ENCODE results near the gene ZC3HAV1. TPM values are rescaled to one million over a fixed set of nuclear protein-coding genes. Genes with fewer than 3 reads are reported as not detected.

ZC3HAV1 gene
- total RNA-seq, result 21.0 and 22.9 TPM in 2 replicates

GRCh38 chr7:139109188-139109982, at the start of gene ZC3HAV1:
TSS of gene ZC3HAV1 (minus strand) at chr7:139109720. CDS start at chr7:139109331, 389 bp downstream.
- TF ChIP-seq CTCF (conservative IDR thresholded peaks at IDR 0.05; ENCODE audit: low read depth, low read length), result peak; percentile 6
- DNase-seq (ENCODE audit: low read depth), result peak; percentile 46
- peak within 1 kb of the TSS; percentile 96 for H3K4me3 ChIP-seq (ENCODE audit: low read depth, low read length)

GRCh38 chr7:139153832-139154231, 44.3 kb upstream of the ZC3HAV1 start:
- H3K4me3 ChIP-seq (ENCODE audit: low read depth, low read length), result no peak overlapping the region
- no peak for TF ChIP-seq CTCF (conservative IDR thresholded peaks at IDR 0.05; ENCODE audit: low read depth, low read length)
- DNase-seq (ENCODE audit: low read depth), result peak; percentile 42

GRCh38 chr7:139152149-139152548, 42.6 kb upstream of the ZC3HAV1 start:
- TF ChIP-seq CTCF (conservative IDR thresholded peaks at IDR 0.05; ENCODE audit: low read depth, low read length), result no peak
- no peak overlapping the region for H3K4me3 ChIP-seq (ENCODE audit: low read depth, low read length)
- DNase-seq (ENCODE audit: low read depth), result no peak

GRCh38 chr7:139139150-139139549, 29.6 kb upstream of the ZC3HAV1 start:
- no peak for TF ChIP-seq CTCF (conservative IDR thresholded peaks at IDR 0.05; ENCODE audit: low read depth, low read length)
- no peak overlapping the region for H3K4me3 ChIP-seq (ENCODE audit: low read depth, low read length)
- DNase-seq (ENCODE audit: low read depth), result no peak

- no peak for TF ChIP-seq CTCF (conservative IDR thresholded peaks at IDR 0.05; ENCODE audit: low read depth, low read length)
- peak; percentile 57 for DNase-seq (ENCODE audit: low read depth)
- H3K4me3 ChIP-seq (ENCODE audit: low read depth, low read length), result peak overlapping the region; percentile 66
Measured at GRCh38 chr7:139133335-139134139, 24.0 kb upstream of the ZC3HAV1 start.

- no peak for TF ChIP-seq CTCF (conservative IDR thresholded peaks at IDR 0.05; ENCODE audit: low read depth, low read length)
- DNase-seq (ENCODE audit: low read depth), result no peak
Measured at GRCh38 chr7:139132887-139133286, 23.4 kb upstream of the ZC3HAV1 start.

More at GRCh38 chr7:139132887-139133286, 23.4 kb upstream of the ZC3HAV1 start:
- peak overlapping the region; percentile 66 for H3K4me3 ChIP-seq (ENCODE audit: low read depth, low read length)

Measured in epithelial cell of proximal tubule (primary cell).